DMS 273 treated with DMSO at 0.1 percent for 48 hours (cell line): Measurements from ENCODE around the gene IMPG1.

Experiments
- DNase-seq: peaks from one replicate; lab custom pipeline; 2025; lab: John Stamatoyannopoulos, UW

Gene IMPG1

DNA sequence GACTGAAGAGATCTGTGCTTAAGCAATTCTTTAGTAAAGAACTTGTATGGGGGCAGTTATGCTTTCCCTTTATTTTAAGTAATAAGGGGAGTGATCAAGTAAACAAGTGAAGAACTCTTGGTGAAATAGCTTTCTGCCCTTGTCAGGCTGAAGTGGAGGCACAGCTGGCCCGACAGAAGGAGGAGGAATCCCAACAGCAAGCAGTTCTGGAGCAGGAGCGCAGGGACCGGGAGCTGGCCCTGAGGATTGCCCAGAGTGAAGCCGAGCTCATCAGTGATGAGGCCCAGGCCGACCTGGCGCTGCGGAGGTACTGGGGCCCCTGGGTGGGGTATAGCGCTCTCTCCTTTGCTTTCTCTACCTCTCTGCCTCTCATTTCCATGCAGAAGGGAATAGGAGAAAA lies 180.1 kb downstream of the IMPG1 start:
- DNase-seq, result no peak

DNA sequence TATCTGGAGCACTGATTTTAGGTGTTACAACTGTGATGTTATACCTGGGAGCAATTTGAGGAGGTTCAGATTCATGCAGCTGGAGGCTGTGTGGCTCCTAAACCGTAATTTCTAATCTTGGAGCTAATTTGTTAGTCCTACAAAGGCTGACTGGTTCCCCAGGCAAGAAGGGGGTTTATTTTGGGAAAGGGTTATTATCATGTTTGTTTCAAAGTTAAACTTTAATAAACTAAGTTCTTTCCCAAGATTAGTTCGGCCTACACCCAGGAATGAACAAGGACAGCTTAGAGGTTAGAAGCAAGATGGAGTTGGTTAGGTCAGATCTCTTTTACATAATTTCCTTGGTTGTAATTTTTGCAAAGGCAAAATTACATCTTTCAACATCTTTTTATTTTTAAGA lies 187.6 kb downstream of the IMPG1 start:
- DNase-seq, result no peak

DNA sequence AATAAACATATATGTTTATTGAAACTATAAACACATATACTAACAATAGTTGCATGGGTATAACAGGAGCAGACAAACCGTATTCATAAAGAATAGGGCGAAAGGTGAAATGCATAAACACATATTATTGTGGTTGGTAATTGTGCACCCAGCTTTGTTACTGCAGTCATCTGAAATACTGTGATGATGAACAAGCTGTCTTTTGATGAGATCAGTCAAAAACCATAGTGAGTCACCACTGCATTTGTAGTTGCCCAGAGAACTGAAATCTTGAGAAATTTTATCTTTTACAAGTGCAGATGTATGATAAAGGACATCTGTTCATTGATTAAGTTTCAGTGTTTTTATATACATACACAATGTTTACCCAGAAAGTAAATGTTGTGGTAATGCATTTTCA lies 189.7 kb downstream of the IMPG1 start:
- DNase-seq, result peak; percentile 1

DNA sequence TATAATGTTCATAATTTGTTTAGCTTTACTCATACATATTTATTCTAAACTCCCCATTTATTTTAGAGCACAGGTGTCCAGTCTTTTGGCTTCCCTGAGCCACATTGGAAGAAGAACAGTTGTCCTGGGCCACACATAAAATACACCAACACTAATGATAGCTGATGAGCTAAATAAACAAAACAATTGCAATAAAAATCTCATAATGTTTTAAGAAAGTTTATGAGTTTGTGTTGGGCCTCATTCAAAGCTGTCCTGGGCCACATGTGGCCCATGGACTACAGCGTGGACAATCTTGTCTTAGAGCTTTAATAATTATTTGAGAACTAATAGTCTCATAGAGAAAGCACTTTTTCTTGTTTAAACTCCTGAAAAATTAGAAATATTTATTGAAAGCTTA lies 192.2 kb downstream of the IMPG1 start:
- DNase-seq, result no peak

DNA sequence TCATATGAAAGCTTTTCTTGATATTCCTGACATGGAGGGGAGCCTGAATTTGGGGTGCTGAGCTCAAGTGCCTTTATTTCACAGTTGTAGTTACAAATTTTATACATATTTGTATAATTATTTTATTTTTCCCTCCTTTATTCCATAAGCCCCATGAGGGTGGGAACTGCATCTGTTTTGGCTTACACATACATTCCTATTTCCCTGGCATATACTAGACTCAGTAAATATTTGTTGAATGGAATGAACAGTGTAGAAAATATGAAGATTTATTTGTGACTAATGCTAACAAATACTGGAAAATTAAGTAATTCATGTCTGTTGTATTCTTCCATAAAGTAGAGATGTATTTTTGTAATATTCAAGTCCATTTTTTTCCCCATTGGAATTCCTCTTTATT lies 196.3 kb downstream of the IMPG1 start:
- DNase-seq, result no peak

DNA sequence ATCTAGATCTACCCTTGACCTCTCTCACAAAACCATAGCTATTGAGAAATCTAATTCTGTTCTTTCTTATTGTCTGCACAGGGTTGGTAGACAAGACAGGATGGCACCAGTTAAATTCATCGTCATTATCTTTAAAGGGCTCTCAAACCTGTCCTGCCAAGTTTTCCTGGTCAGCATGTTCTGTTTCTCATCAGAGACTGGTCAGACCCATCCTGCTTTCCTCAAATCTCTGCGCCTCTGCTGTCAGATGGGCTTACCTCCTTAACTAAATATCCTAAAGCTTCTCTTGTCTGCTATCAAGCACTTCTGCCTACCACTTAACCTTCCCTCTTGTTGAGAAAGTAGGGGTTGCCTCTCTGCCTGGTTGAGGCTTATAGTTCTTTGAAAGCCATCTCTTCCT lies 198.2 kb downstream of the IMPG1 start:
- no peak for DNase-seq
